HEK293 (cell line): ENCODE results near the gene SECISBP2L.

Experiments
- CTCF ChIA-PET: fragments of 350-600 bp; formaldehyde crosslinking; extraction: SDS; loops from one replicate; lab custom pipeline; 2021; ENCODE audit warnings: antibody characterized with exemption; lab: Yijun Ruan, JAX
- POLR2A ChIA-PET: fragments of 300-600 bp; formaldehyde crosslinking; extraction: SDS; loops from one replicate; lab custom pipeline; 2020; ENCODE audit warnings: antibody characterized with exemption, inconsistent platforms; lab: Yijun Ruan, JAX
- H3K27ac ChIP-seq: fragments of 200-500 bp; sonication (Bioruptor generic); 2 replicates; pipeline ENCODE4 v1.5.1; 2014; ENCODE audit warnings: low read depth, low read length, control low read depth, inconsistent platforms; ENCODE audit errors: extremely low read depth
- H3K36me3 ChIP-seq, 2 experiments: fragments of 200-500 bp in 1 of 2; sonication (Bioruptor generic) in 1 of 2; 1 replicate in 1 of 2; 2 replicates in 1 of 2; pipeline ENCODE4 v1.5.1; 2014 to 2017; ENCODE audit warnings: inconsistent platforms in 2 of 2, low read length in 2 of 2; ENCODE audit not compliant: control insufficient read depth in 2 of 2, insufficient read depth in 1 of 2
- H3K4me1 ChIP-seq: fragments of 200-500 bp; sonication (Bioruptor generic); 2 replicates; pipeline ENCODE4 v1.5.1; 2014; ENCODE audit warnings: mild to moderate bottlenecking, low read length, inconsistent platforms; ENCODE audit not compliant: control insufficient read depth, insufficient read depth
- H3K4me3 ChIP-seq: 2 replicates; pipeline ENCODE4 v1.5.1; 2011; ENCODE audit warnings: low read depth, mild to moderate bottlenecking, control low read depth, low read length, moderate library complexity
- H3K9me3 ChIP-seq: fragments of 200-500 bp; sonication (Bioruptor generic); 2 replicates; pipeline ENCODE4 v1.5.1; 2014; ENCODE audit warnings: low read depth, low read length, inconsistent platforms; ENCODE audit not compliant: control insufficient read depth, insufficient read depth
- BCL6B ChIP-seq: fragments of 450-650 bp; formaldehyde crosslinking; IDR thresholded peaks from 2 replicates; pipeline ENCODE4 v1.5.1; 2017; ENCODE audit warnings: missing biosample characterization, missing genetic modification characterization
- GFI1B ChIP-seq: fragments of 450-650 bp; formaldehyde crosslinking; IDR thresholded peaks from 2 replicates; pipeline ENCODE4 v1.5.1; 2016; ENCODE audit warnings: missing biosample characterization, missing genetic modification characterization
- GLI4 ChIP-seq: fragments of 450-650 bp; formaldehyde crosslinking; IDR thresholded peaks from 2 replicates; pipeline ENCODE4 v1.5.1; 2016; ENCODE audit warnings: missing biosample characterization, missing genetic modification characterization
- HOXC10 ChIP-seq: sonication (generic); formaldehyde crosslinking; IDR thresholded peaks from 2 replicates; pipeline ENCODE4 v1.8.1; 2023; ENCODE audit warnings: mild to moderate bottlenecking, missing genetic modification reagents
- MYNN ChIP-seq: fragments of 450-650 bp; formaldehyde crosslinking; IDR thresholded peaks from 2 replicates; pipeline ENCODE4 v1.5.1; 2016; ENCODE audit warnings: missing biosample characterization, missing genetic modification characterization, borderline replicate concordance
- PATZ1 ChIP-seq: fragments of 450-650 bp; formaldehyde crosslinking; IDR thresholded peaks from 2 replicates; pipeline ENCODE4 v1.5.1; 2016; ENCODE audit warnings: missing biosample characterization, missing genetic modification characterization
- ZBTB17 ChIP-seq: fragments of 450-650 bp; formaldehyde crosslinking; IDR thresholded peaks from 2 replicates; pipeline ENCODE4 v1.5.1; 2016; ENCODE audit warnings: missing biosample characterization, missing genetic modification characterization
- ZBTB21 ChIP-seq: fragments of 450-650 bp; formaldehyde crosslinking; IDR thresholded peaks from 2 replicates; pipeline ENCODE4 v1.5.1; 2017; ENCODE audit warnings: missing biosample characterization, missing genetic modification characterization
- ZFHX2 ChIP-seq: fragments of 450-650 bp; formaldehyde crosslinking; conservative IDR thresholded peaks from 2 replicates; pipeline ENCODE4 v1.5.1; 2016; ENCODE audit warnings: missing biosample characterization, missing genetic modification characterization
- ZNF292 ChIP-seq: fragments of 450-650 bp; formaldehyde crosslinking; IDR thresholded peaks from 2 replicates; pipeline ENCODE4 v1.5.1; 2016; ENCODE audit warnings: low read depth, missing biosample characterization, missing genetic modification characterization, borderline replicate concordance
- ZNF366 ChIP-seq: fragments of 450-650 bp; formaldehyde crosslinking; conservative IDR thresholded peaks from 2 replicates; pipeline ENCODE4 v1.5.1; 2016; ENCODE audit warnings: missing biosample characterization, missing genetic modification characterization
- ZNF518A ChIP-seq: fragments of 450-650 bp; formaldehyde crosslinking; conservative IDR thresholded peaks from 2 replicates; pipeline ENCODE4 v1.5.1; 2016; ENCODE audit warnings: low read depth, missing biosample characterization, missing genetic modification characterization
- ZNF555 ChIP-seq: fragments of 450-650 bp; formaldehyde crosslinking; conservative IDR thresholded peaks from 2 replicates; pipeline ENCODE4 v1.5.1; 2017; ENCODE audit warnings: missing biosample characterization, mild to moderate bottlenecking, missing genetic modification characterization, inconsistent platforms
- ZNF558 ChIP-seq: fragments of 450-650 bp; formaldehyde crosslinking; IDR thresholded peaks from 2 replicates; pipeline ENCODE4 v1.5.1; 2016; ENCODE audit warnings: missing biosample characterization, missing genetic modification characterization
- ZNF792 ChIP-seq: fragments of 450-650 bp; formaldehyde crosslinking; IDR thresholded peaks from 2 replicates; pipeline ENCODE4 v1.5.1; 2016; ENCODE audit warnings: missing biosample characterization, missing genetic modification characterization
- ZNF837 ChIP-seq: fragments of 450-650 bp; formaldehyde crosslinking; IDR thresholded peaks from 2 replicates; pipeline ENCODE4 v1.5.1; 2016; ENCODE audit warnings: missing biosample characterization, missing genetic modification characterization
- ZSCAN5A ChIP-seq: fragments of 450-650 bp; formaldehyde crosslinking; IDR thresholded peaks from 2 replicates; pipeline ENCODE4 v1.5.1; 2016; ENCODE audit warnings: missing biosample characterization, missing genetic modification characterization
- TF ChIP-seq, protein P1 (sequence below): fragments of 450-650 bp; formaldehyde crosslinking; optimal IDR thresholded peaks from 2 replicates; pipeline ENCODE3; 2016; ENCODE audit warnings: missing biosample characterization, mild to moderate bottlenecking, missing genetic modification characterization
- TF ChIP-seq, protein P2 (sequence below): fragments of 450-650 bp; formaldehyde crosslinking; IDR thresholded peaks from 2 replicates; pipeline ENCODE4 v1.5.1; 2016; ENCODE audit warnings: missing biosample characterization, missing genetic modification characterization

Gene SECISBP2L

DNA sequence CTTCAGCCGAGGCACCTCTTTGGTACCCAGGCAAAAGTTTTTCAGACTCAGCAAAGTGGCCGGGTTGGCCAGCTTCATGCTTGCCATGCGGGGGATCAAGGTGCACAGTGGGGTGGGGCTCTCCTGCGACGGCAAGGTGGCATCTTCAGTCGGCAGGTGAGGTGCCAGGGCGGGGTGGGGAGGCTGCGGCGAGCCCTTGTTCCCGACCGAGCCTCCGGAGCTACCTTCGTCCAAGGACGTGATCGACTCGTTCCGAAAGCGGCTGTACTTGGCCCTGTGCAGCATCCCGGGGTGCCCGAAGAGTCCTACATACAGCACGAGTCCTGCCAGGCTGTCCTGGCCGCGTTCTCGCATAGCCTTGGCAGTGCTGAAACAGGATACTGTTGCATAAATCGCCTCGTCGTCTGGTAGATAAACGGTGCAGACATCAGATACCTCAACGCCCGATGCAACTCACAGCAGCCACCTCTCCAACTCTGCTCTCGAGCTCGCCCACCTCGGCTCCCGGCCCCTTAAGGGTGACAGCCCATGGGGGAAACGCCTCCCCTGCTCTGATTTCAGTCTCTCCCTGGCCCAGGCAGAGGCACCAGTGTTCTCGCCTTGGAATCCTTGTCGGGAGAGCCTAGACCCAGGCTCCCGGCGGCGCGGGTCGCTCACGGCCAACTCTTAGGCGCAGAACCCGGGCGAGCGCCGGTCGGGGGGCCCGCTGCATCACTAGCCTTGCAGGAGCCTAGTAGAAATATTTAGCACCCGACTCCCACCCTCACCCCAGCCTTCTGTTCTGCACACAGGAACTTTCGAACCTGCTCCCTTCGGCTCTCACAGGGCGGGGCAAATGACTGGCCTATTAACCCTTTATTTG is 83.4 kb downstream of the SECISBP2L start (continued):
- TF ChIP-seq, protein P1, sequence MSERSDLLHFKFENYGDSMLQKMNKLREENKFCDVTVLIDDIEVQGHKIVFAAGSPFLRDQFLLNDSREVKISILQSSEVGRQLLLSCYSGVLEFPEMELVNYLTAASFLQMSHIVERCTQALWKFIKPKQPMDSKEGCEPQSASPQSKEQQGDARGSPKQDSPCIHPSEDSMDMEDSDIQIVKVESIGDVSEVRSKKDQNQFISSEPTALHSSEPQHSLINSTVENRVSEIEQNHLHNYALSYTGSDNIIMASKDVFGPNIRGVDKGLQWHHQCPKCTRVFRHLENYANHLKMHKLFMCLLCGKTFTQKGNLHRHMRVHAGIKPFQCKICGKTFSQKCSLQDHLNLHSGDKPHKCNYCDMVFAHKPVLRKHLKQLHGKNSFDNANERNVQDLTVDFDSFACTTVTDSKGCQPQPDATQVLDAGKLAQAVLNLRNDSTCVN (tag by site-specific recombination) = peak; percentile 32
- TF ChIP-seq ZFHX2 (tag by site-specific recombination) = 0 out of 2 replicates have a peak, but pooled peaks have one; percentile 9

- ChIA-PET POLR2A (no interaction called here), CTCF (interaction anchor here (1.4 kb wide), 1 partner anchor 20 kb away, joined by 3 read pairs; no protein-coding TSS in a partner anchor)
- Histone ChIP-seq H3K4me1 (no peaks in the 10 kb centered on the region), H3K4me3 (no peak overlapping the region), H3K9me3 (no peaks in the 10 kb centered on the region), H3K27ac (no peak overlapping the region), H3K36me3 (no peaks in the 10 kb centered on the region)
- TF ChIP-seq ZNF558 (tag by site-specific recombination) = no peak
- no peak for TF ChIP-seq ZNF292 (tag by site-specific recombination)
- no peak for TF ChIP-seq BCL6B (tag by site-specific recombination)
- no peak for TF ChIP-seq ZBTB17 (tag by site-specific recombination)
- TF ChIP-seq PATZ1 (tag by site-specific recombination) = no peak
- TF ChIP-seq ZNF837 (tag by site-specific recombination) = no peak
- no peak for TF ChIP-seq GFI1B (tag by site-specific recombination)
- TF ChIP-seq MYNN (tag by site-specific recombination) = no peak
- TF ChIP-seq ZNF555 (tag by site-specific recombination) = no peak
- no peak for TF ChIP-seq ZNF792
- TF ChIP-seq ZSCAN5A (tag by site-specific recombination) = no peak
Observed at GRCh38 chr15:48955967-48956366, 90.3 kb downstream of the SECISBP2L start.

GRCh38 chr15:48955370-48955769 is 90.9 kb downstream of the SECISBP2L start:
- H3K4me3 ChIP-seq = no peak overlapping the region
- ChIA-PET POLR2A (no interaction called here), CTCF (interaction anchor here (1.4 kb wide), 1 partner anchor 21 kb away, joined by 3 read pairs; no protein-coding TSS in a partner anchor)
- no peaks in the 10 kb centered on the region for H3K36me3 ChIP-seq
- H3K4me1 ChIP-seq = no peaks in the 10 kb centered on the region
- no peak overlapping the region for H3K27ac ChIP-seq
- H3K9me3 ChIP-seq = no peaks in the 10 kb centered on the region
- no peak for TF ChIP-seq GLI4
- TF ChIP-seq ZBTB21 (tag by site-specific recombination) = no peak
- TF ChIP-seq ZNF518A (tag by site-specific recombination) = no peak
- TF ChIP-seq ZNF366 (tag by site-specific recombination) = no peak
- TF ChIP-seq, protein P2, sequence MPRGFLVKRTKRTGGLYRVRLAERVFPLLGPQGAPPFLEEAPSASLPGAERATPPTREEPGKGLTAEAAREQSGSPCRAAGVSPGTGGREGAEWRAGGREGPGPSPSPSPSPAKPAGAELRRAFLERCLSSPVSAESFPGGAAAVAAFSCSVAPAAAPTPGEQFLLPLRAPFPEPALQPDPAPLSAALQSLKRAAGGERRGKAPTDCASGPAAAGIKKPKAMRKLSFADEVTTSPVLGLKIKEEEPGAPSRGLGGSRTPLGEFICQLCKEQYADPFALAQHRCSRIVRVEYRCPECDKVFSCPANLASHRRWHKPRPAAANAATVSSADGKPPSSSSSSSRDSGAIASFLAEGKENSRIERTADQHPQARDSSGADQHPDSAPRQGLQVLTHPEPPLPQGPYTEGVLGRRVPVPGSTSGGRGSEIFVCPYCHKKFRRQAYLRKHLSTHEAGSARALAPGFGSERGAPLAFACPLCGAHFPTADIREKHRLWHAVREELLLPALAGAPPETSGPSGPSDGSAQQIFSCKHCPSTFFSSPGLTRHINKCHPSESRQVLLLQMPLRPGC (tag by site-specific recombination) = no peak
- TF ChIP-seq HOXC10 (CRISPR knock-in tag) = no peak
